Forelimb muscle (tissue), 1 donor: Measurements from ENCODE around the gene GYS1. TPM values are rescaled to one million over a fixed set of nuclear protein-coding genes. Genes with fewer than 3 reads are reported as not detected.
"Not testable (repeated sequence)": the region's sequence is repeated elsewhere in the genome, so short reads cannot be mapped to it uniquely, and the experiment has no call there.

Experiments used
- DNase-seq: peaks from one replicate; pipeline ENCODE4 v3.0.0-alpha.2; 2013; ENCODE audit warnings: low read depth
- polyA plus RNA-seq: library from polyadenylated mRNA; unstranded; fragments of 120-200 nt; gene quantifications from one replicate; pipeline ENCODE4 v1.2.1, GENCODE V29; 2013; ENCODE audit not compliant: insufficient read length

Gene GYS1
- polyA plus RNA-seq, 1 donor = 89.0 TPM

DNA sequence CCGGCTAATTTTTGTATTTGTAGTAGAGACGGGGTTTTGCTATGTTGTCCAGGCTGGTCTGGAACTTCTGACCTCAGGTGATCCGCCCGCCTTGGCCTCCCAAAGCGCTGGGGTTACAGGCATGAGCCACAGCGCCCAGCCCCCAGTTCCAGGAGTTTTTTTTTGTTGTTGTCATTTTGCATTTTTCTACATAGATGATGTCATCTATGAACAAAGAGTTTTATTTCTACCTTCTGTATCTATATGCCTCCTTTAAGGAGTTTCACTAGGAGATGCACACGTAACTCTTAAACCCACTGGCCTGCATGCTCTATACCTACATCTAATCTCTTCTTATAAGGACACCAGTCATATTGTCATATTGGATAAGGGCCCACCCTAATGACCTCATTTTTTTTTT lies 54.9 kb downstream of the GYS1 start:
- DNase-seq = no peak

DNA sequence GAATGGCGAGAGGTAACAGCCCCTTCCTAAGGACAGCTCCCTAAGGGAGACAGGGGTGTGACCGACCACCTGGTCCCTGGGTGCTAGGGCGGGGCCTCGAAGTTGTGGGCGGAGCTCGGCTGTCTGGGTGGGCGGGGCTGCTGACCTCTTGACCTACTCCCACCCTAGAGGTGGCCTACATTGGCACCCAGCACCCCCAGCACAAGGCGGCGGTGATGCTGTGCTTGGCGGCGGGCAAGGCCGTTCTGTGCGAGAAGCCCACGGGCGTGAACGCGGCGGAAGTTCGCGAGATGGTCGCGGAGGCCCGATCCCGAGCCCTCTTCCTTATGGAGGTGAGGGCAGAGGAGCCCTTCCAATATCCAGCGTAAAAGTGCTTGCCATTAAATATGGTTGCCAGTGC lies 57.2 kb downstream of the GYS1 start:
- no peak for DNase-seq

DNA sequence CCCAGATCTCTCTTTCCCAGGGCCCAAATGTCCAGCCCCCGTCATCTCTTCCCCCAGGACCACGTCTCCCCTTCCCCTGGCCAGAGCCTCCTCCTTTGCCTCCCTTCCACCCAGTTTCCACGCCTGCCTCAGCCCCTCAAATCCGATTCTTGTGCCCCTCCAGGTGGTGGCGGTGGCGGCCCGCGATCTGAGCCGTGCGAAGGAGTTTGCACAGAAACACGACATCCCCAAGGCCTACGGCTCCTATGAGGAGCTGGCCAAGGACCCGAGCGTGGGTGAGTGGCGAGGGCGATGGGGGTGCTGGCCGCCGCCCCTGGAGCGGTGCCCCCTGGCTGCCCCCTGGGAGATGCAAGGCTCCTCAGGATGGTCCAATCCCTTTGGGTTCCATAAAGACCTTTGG lies 58.3 kb downstream of the GYS1 start:
- DNase-seq = no peak

DNA sequence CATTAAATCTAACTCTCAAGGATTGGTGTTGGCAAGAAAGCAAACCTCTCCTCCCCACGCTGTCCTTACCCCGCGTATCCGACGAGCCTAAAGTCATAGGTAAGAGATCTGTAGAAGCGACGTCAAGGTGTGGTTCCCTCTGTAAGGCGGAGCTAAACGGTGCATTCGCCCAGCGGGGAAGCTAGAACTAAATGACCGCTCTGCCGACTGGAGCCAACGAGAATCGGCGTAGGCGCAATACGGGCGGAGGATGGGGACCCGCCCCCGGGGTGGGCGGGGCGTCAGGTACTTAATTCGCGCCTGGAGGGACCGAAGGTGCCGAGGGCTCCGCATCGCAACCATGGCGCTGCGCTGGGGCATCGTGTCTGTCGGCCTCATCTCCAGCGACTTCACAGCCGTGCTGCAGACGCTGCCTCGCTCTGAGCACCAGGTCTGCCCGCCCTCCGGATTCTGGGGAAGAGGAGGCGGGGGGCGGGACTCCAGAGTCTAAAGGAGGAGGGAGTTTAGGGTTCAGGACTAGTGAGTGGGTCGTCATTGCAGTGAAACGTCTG lies 59.7 kb downstream of the GYS1 start, which contains the start of gene DHDH:
Gene DHDH (plus strand): TSS at position 318 of the 551 bp plus-strand sequence. CDS start 23 bp downstream, at position 341.
- DNase-seq = no peak

DNA sequence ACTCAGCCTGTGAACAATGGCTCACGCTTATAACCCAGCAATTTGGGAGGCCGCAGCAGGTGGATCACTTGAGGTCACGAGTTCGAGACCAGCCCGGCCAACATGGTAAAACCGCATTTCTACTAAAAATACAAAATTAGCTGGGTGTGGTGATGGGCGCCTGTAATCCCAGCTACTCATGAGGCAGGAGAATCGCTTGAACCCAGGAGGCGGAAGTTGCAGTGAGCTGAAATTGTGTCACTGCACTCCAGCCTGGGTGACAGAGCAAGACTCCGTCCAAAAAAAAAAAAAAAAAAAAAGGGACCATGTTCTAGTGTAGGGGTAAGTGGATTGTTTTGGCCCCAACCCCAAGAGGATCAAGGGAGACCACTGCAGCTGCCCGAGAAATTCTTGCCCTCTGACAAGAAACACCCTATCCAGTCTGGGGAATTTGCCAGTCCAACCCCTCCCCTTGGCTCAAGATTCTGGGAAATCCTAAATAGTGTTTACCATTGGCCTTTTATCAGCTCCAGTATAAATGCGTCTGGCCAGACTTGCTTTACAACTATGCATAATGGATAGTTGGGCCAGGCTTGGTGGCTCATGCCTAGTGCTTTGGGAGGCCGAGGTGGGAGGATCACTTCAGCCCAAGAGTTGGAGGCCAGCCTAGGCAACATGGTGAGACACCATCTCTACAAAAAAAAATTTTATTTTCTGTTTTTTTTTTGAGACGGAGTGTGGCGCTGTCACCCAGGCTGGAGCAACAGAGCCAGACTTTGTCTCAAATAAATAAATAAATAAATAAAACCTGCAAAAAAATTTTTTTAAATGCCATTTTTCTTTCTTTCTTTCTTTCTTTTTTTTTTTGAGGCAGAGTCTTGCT lies 64.7 kb downstream of the GYS1 start:
- no peak for DNase-seq

DNA sequence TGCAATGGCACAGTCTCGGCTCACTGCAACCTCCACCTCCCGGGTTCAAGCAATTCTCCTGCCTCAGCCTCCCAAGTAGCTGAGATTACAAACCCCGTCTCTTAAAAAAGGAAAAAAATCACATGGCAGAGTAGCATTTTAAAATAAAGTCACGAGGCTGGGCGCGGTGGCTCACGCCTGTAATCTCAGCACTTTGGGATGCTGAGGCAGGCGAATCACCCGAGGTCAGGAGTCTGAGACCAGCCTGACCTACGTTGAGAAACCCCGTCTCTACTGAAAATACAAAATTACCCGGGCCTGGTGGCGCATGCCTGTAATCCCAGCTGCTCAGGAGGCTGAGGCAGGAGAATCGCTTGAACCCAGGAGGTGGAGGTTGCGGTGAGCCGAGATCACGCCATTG lies 65.4 kb downstream of the GYS1 start:
- DNase-seq = not testable (repeated sequence)

DNA sequence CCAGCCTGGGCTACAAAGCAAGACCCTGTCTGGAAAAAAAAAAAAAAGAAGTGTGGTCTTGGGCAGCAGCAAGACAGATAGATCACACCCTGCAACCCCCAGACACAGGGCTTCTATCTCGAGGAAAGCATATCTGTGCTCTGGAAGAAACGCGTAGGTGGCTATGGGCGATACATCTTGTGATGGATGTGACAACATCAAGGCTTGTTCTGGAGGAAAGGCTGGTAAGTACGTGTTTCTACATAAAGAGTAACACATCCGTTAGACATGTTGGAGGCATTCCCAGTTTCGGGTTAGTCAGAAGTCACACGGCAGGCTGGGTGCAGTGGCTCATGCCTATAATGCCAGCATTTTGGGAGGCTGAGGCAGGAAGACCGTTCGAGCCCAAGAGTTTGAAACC lies 66.2 kb downstream of the GYS1 start:
- DNase-seq = no peak

DNA sequence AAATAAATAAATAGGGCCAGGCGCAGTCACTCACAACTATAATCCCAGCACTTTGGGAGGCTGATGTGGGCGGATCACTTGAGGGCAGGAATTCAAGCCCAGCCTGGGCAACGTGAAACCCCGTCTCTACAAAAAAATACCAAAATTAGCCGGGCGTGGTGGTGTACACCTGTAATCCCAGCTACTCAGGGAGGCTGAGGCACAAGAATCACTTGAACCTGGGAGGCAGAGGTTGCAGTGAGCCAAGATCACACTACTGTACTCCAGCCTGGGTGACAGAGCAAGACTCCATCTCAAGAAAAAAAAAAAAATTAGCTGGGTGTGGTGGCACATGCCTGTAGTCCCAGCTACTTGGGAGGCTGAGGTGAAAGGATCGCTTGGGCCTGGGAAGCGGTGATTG lies 67.2 kb downstream of the GYS1 start:
- DNase-seq = not testable (repeated sequence)

DNA sequence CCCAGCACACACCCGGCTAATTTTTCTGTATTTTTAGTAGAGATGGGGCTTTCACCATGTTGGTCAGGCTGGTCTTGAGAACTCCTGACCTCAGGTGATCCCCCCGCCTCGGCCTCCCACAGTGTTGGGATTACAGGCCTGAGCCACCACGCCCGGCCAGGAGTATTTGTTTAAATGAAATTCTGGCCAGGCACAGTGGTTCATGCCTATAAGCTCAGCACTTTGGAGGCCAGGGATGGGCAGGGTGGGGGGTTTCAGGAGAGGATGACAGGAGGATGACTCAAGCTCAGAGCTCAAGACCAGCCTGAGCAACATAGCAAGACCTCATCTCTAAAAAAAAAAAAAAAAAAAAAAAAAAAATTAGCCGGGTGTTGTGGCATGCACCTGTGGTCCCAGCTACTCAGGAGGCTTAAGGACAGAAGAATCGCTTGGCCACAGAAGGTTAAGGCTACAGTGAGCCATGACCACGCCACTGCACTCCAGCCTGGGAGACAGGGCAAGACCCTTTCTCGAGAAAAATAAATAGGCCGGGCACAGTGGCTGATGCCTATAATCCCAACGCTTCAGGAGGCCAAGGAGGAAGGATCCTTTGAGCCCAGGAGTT lies 67.8 kb downstream of the GYS1 start:
- DNase-seq = no peak

DNA sequence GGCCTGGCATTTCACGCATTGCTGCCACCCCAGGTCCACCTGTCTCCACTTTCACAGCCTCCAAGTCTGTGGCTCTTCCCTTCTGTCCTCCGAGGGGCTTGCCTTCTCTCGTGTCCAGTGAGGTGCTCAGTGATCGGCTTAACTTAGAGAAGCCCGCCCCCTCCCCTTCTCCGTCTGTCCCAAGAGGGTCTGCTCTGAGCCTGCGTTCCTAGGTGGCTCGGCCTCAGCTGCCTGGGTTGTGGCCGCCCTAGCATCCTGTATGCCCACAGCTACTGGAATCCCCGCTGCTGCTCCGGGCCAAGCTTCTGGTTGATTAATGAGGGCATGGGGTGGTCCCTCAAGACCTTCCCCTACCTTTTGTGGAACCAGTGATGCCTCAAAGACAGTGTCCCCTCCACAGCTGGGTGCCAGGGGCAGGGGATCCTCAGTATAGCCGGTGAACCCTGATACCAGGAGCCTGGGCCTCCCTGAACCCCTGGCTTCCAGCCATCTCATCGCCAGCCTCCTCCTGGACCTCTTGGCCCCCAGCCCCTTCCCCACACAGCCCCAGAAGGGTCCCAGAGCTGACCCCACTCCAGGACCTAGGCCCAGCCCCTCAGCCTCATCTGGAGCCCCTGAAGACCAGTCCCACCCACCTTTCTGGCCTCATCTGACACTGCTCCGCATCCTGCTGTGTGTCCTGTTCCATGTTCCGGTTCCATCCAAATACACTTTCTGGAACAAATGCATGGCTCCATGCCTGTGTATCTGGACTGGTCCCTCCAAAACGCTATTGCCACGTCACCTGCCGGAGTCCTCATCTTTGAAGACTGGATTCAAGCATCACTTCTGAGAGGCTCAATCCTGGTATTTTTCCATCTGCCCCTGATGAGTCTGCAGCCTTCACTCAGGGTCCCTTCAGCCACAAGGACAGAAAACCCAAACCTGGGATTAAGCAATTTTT lies 70.3 kb downstream of the GYS1 start:
- DNase-seq = no peak

DNA sequence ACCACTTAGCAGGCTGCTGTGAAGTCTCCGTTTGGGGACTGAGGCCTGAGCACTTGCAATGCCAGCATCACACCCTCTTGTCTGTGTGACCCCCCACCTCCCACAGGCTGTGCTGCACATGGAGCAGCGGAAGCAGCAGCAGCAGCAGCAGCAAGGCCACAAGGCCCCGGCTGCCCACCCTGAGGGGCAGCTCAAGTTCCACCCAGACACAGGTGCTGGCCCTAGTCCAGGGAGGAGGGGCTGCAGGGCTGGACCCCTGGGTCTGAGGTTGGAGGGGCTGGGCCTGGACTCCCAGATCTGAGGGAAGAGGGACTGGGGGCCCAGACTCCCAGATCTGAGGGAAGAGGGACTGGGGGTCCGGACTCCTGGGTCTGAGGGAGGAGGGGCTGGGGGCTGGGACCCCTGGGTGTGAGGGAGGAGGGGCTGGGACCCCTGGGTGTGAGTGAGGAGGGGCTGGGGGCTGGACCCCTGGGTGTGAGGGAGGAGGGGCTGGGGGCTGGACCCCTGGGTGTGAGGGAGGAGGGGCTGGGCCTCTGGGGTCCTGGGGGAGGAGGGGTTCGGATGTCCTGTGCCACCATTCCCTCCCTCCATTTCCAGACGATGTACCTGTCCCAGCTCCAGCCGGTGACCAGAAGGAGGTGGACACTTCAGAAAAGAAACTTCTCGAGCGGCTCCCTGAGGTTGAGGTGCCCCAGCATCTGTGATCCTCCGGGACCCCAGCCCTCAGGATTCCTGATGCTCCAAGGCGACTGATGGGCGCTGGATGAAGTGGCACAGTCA lies 71.2 kb downstream of the GYS1 start:
- DNase-seq = no peak

DNA sequence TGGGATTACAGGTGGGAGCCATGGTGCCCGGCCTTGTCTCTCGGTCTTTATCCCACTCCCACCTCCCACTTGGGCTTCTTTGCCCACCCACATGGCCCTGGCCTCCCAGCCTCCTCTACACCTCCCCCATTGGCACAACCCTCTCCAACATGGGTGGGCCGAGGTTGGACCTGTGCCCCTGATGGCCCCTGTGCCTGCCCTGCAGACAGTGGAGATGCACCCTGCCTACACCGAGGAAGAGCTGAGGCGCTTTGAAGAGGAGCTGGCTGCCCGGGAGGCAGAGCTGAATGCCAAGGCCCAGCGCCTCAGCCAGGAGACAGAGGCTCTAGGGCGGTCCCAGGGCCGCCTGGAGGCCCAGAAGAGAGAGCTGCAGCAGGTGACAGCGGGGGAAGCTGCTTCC lies 72.2 kb downstream of the GYS1 start:
- no peak for DNase-seq

DNA sequence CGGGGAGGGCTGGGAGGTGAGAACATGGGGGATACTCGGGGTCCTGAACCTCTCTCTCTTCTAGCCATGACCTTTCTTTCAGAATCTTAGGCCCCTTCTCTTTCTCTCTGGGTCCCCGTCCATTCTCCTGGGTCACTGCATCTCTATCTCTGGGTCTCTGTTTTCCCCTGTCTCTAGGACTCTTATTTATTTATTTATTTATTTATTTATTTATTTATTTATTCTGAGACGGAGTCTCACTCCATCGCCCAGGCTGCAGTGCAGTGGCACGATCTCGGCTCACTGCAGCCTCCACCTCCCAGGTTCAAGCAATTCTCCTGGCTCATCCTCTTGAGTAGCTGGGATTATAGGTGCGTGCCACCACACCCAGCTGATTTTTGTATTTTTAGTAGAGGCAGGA lies 73.8 kb downstream of the GYS1 start:
- DNase-seq = not testable (repeated sequence)

DNA sequence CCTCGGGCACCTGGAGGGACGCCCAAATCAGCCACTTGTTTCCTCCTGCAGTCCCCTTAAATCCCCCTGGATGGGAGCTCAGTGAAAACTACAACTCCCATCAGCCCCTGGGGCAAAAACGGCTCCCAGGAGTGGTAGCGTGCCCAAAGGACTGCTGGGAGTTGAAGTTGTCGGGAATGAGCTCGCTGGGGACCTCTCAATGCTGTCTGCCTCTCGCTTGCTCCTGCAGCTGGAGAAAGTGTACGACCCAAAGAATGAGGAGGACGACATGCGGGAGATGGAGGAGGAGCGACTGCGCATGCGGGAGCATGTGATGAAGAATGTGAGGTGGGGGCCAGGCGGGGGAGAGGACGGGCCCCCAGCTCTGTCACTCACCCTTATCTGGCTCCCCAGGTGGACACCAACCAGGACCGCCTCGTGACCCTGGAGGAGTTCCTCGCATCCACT lies 74.3 kb downstream of the GYS1 start:
- no peak for DNase-seq

Other genes with a start within 250 kb of the GYS1 start
- gene IZUMO1, start 246.4 kb downstream of the GYS1 start, polyA plus RNA-seq = 2.0 TPM
- gene FUT1, start 240.7 kb downstream of the GYS1 start, polyA plus RNA-seq = 1.1 TPM
- gene FGF21, start 237.8 kb downstream of the GYS1 start, polyA plus RNA-seq = not detected
- gene BCAT2, start 182.3 kb downstream of the GYS1 start, polyA plus RNA-seq = 25.6 TPM
- gene HSD17B14, start 156.8 kb downstream of the GYS1 start, polyA plus RNA-seq = 3.1 TPM
- gene PLEKHA4, start 124.7 kb downstream of the GYS1 start, polyA plus RNA-seq = 28.0 TPM
- gene PPP1R15A, start 120.9 kb downstream of the GYS1 start, polyA plus RNA-seq = 45.9 TPM
- gene TULP2, start 94.6 kb downstream of the GYS1 start, polyA plus RNA-seq = not detected
- gene NUCB1, start 93.0 kb downstream of the GYS1 start, polyA plus RNA-seq = 152 TPM
- 0.54 TPM for gene DHDH, start 59.6 kb downstream of the GYS1 start, polyA plus RNA-seq
- 40.7 TPM for gene BAX, start 38.4 kb downstream of the GYS1 start, polyA plus RNA-seq
- 520 TPM for gene FTL, start 28.0 kb downstream of the GYS1 start, polyA plus RNA-seq
- gene RUVBL2, start 578 bp upstream of the GYS1 start, polyA plus RNA-seq = 55.3 TPM
- gene LHB, start 23.8 kb upstream of the GYS1 start, polyA plus RNA-seq = not detected
- gene CGB3, start 31.0 kb upstream of the GYS1 start, polyA plus RNA-seq = not detected
- gene CGB2, start 38.6 kb upstream of the GYS1 start, polyA plus RNA-seq = not detected
- gene CGB1, start 43.6 kb upstream of the GYS1 start, polyA plus RNA-seq = not detected
- gene CGB5, start 50.5 kb upstream of the GYS1 start, polyA plus RNA-seq = not detected
- gene CGB8, start 55.8 kb upstream of the GYS1 start, polyA plus RNA-seq = not detected
- 1.5 TPM for gene CGB7, start 64.4 kb upstream of the GYS1 start, polyA plus RNA-seq
- gene NTF4, start 71.5 kb upstream of the GYS1 start, polyA plus RNA-seq = 6.5 TPM
- 10.4 TPM for gene KCNA7, start 79.4 kb upstream of the GYS1 start, polyA plus RNA-seq
- gene SNRNP70, start 92.1 kb upstream of the GYS1 start, polyA plus RNA-seq = 218 TPM
- gene LIN7B, start 121.1 kb upstream of the GYS1 start, polyA plus RNA-seq = 16.1 TPM
- 0.33 TPM for gene C19orf73, start 125.8 kb upstream of the GYS1 start, polyA plus RNA-seq
- 7.8 TPM for gene PPFIA3, start 126.2 kb upstream of the GYS1 start, polyA plus RNA-seq
- 178 TPM for gene HRC, start 162.1 kb upstream of the GYS1 start, polyA plus RNA-seq
- gene TRPM4, start 164.5 kb upstream of the GYS1 start, polyA plus RNA-seq = 32.7 TPM